H9 (cell line): ENCODE data around the gene MYOCOS. TPM values are rescaled to one million over a fixed set of nuclear protein-coding genes. Genes with fewer than 3 reads are reported as not detected.

Experiments
- DNase-seq: peaks from one replicate; pipeline ENCODE4 v3.0.0-alpha.2; 2017
- H2AFZ ChIP-seq: one replicate; pipeline ENCODE4 v1.6.1; 2013; ENCODE audit warnings: mild to moderate bottlenecking, low read length, control low read depth, moderate library complexity
- H2AK5ac ChIP-seq: 2 replicates; pipeline ENCODE4 v1.6.1; 2013; ENCODE audit warnings: low read length, control low read depth, mixed read lengths; ENCODE audit not compliant: insufficient read length
- H2BK120ac ChIP-seq: one replicate; pipeline ENCODE4 v1.6.1; 2013; ENCODE audit warnings: low read depth, mild to moderate bottlenecking, low read length, control low read depth, inconsistent platforms; ENCODE audit not compliant: poor library complexity, severe bottlenecking
- H2BK12ac ChIP-seq: 2 replicates; pipeline ENCODE4 v1.6.1; 2013; ENCODE audit warnings: low read length, control low read depth, mixed read lengths, low read depth; ENCODE audit not compliant: insufficient read length
- H2BK15ac ChIP-seq: 2 replicates; pipeline ENCODE4 v1.6.1; 2013; ENCODE audit warnings: low read depth, low read length, control low read depth
- H2BK20ac ChIP-seq: one replicate; pipeline ENCODE4 v1.6.1; 2013; ENCODE audit warnings: low read depth, mild to moderate bottlenecking, low read length, control low read depth, inconsistent platforms; ENCODE audit not compliant: poor library complexity, severe bottlenecking
- H2BK5ac ChIP-seq: 2 replicates; pipeline ENCODE4 v1.6.1; 2013; ENCODE audit warnings: low read length, control low read depth, mixed read lengths; ENCODE audit not compliant: insufficient read length
- H3K14ac ChIP-seq: 2 replicates; pipeline ENCODE4 v1.6.1; 2013; ENCODE audit warnings: low read length, control low read depth; ENCODE audit not compliant: insufficient read depth
- H3K18ac ChIP-seq: 2 replicates; pipeline ENCODE4 v1.6.1; 2013; ENCODE audit warnings: low read depth, mild to moderate bottlenecking, mixed read lengths, low read length, control low read depth; ENCODE audit not compliant: insufficient read length
- H3K23ac ChIP-seq: 2 replicates; pipeline ENCODE4 v1.6.1; 2013; ENCODE audit warnings: low read length, control low read depth, mixed read lengths, low read depth; ENCODE audit not compliant: insufficient read length
- H3K23me2 ChIP-seq: 2 replicates; pipeline ENCODE4 v1.6.1; 2013; ENCODE audit warnings: low read depth, mild to moderate bottlenecking, mixed read lengths, low read length, control low read depth; ENCODE audit not compliant: insufficient read length, poor library complexity, severe bottlenecking
- H3K27ac ChIP-seq: 2 replicates; pipeline ENCODE4 v1.5.1; 2013; ENCODE audit warnings: low read length, control low read depth, mixed read lengths, low read depth; ENCODE audit not compliant: insufficient read length
- H3K27me3 ChIP-seq: 2 replicates; pipeline ENCODE4 v1.6.1; 2013; ENCODE audit warnings: low read length, control low read depth, inconsistent platforms; ENCODE audit not compliant: insufficient read depth
- H3K4ac ChIP-seq: 2 replicates; pipeline ENCODE4 v1.6.1; 2013; ENCODE audit warnings: low read depth, mild to moderate bottlenecking, control low read depth, inconsistent platforms, low read length, moderate library complexity
- H3K4me1 ChIP-seq: 2 replicates; pipeline ENCODE4 v1.6.1; 2013; ENCODE audit warnings: low read length, control low read depth, inconsistent platforms; ENCODE audit not compliant: insufficient read depth
- H3K4me2 ChIP-seq: 2 replicates; pipeline ENCODE4 v1.6.1; 2013; ENCODE audit warnings: low read length, control low read depth, mixed read lengths; ENCODE audit not compliant: insufficient read length, insufficient read depth
- H3K56ac ChIP-seq: 2 replicates; pipeline ENCODE4 v1.6.1; 2013; ENCODE audit warnings: low read depth, mild to moderate bottlenecking, mixed read lengths, low read length, control low read depth; ENCODE audit not compliant: insufficient read length
- H3K79me1 ChIP-seq: 2 replicates; pipeline ENCODE4 v1.6.1; 2013; ENCODE audit warnings: low read depth, mild to moderate bottlenecking, moderate library complexity, low read length, control low read depth, inconsistent platforms; ENCODE audit not compliant: insufficient read depth, poor library complexity, severe bottlenecking
- H3K79me2 ChIP-seq: 2 replicates; pipeline ENCODE4 v1.6.1; 2013; ENCODE audit warnings: low read length, control low read depth, inconsistent platforms; ENCODE audit not compliant: insufficient read depth
- H3K9ac ChIP-seq: 2 replicates; pipeline ENCODE4 v1.6.1; 2013; ENCODE audit warnings: low read length, control low read depth, mixed read lengths; ENCODE audit not compliant: insufficient read length; ENCODE audit errors: extremely low read depth
- H3K9me3 ChIP-seq: one replicate; pipeline ENCODE4 v1.6.1; 2013; ENCODE audit warnings: low read depth, low read length, inconsistent platforms; ENCODE audit not compliant: control insufficient read depth
- H3T11ph ChIP-seq: one replicate; pipeline ENCODE4 v1.6.1; 2013; ENCODE audit warnings: mild to moderate bottlenecking, low read length, control low read depth, inconsistent platforms
- H4K20me1 ChIP-seq: one replicate; pipeline ENCODE4 v1.6.1; 2013; ENCODE audit not compliant: control insufficient read depth, insufficient read length, insufficient read depth
- H4K5ac ChIP-seq: 2 replicates; pipeline ENCODE4 v1.6.1; 2013; ENCODE audit warnings: low read depth, mild to moderate bottlenecking, mixed read lengths, low read length, control low read depth; ENCODE audit not compliant: insufficient read length
- H4K8ac ChIP-seq: replicated peaks from 2 replicates; pipeline ENCODE4 v1.6.1; 2013; ENCODE audit warnings: low read length, control low read depth, mixed read lengths, low read depth; ENCODE audit not compliant: insufficient read length
- H4K91ac ChIP-seq: 2 replicates; pipeline ENCODE4 v1.6.1; 2013; ENCODE audit warnings: low read depth, mild to moderate bottlenecking, moderate library complexity, mixed read lengths, low read length, control low read depth; ENCODE audit not compliant: insufficient read length
- H3K27ac Mint-ChIP-seq, 3 experiments: 2 replicates in 2 of 3; 3 replicates in 1 of 3; pipeline ENCODE4 v1.8.0; 2020 to 2021; ENCODE audit warnings: mixed read lengths in 3 of 3, mild to moderate bottlenecking in 1 of 3, moderate library complexity in 1 of 3
- H3K27me3 Mint-ChIP-seq: 2 replicates; pipeline ENCODE4 v1.8.0; 2021; ENCODE audit warnings: low read depth, mild to moderate bottlenecking, moderate library complexity, mixed read lengths
- H3K36me3 Mint-ChIP-seq, 3 experiments: 2 replicates in 2 of 3; 3 replicates in 1 of 3; pipeline ENCODE4 v1.8.0; 2020 to 2021; ENCODE audit warnings: low read depth in 3 of 3, mixed read lengths in 3 of 3; ENCODE audit not compliant: insufficient read depth in 1 of 3
- H3K4me1 Mint-ChIP-seq, 2 experiments: 2 replicates each; pipeline ENCODE4 v1.8.0; 2020; ENCODE audit warnings: mixed read lengths in 2 of 2
- H3K4me3 Mint-ChIP-seq, 2 experiments: 2 replicates in 1 of 2; 3 replicates in 1 of 2; pipeline ENCODE4 v1.8.0; 2020 to 2021; ENCODE audit warnings: mild to moderate bottlenecking in 2 of 2, mixed read lengths in 2 of 2, moderate library complexity in 1 of 2
- H3K9me3 Mint-ChIP-seq, 2 experiments: 2 replicates in 1 of 2; 3 replicates in 1 of 2; pipeline ENCODE4 v1.8.0; 2020; ENCODE audit warnings: mild to moderate bottlenecking in 2 of 2, mixed read lengths in 2 of 2, moderate library complexity in 1 of 2
- CTCF ChIP-seq: fragments of 200-600 bp; sonication (generic); conservative IDR thresholded peaks from 3 replicates; pipeline ENCODE4 v1.8.0; 2021; ENCODE audit warnings: antibody characterized with exemption, mild to moderate bottlenecking
- WGBS: extraction: QIAGEN DNeasy Blood & Tissue Kit; methylation state at CpG from one replicate; pipeline ENCODE4 v1.1.7; 2013; ENCODE audit warnings: missing lambda C conversion rate, low lambda C conversion rate, mixed read lengths; ENCODE audit not compliant: insufficient read length; ENCODE audit errors: extremely low coverage; 5-methylcytosine and 5-hydroxymethylcytosine counted together
- total RNA-seq: library from RNA; stranded (reverse); gene quantifications from 2 replicates; pipeline ENCODE4 v1.2.1, GENCODE V29; 2021

The MYOCOS gene
- total RNA-seq, 1 experiment from 2014 or later, result 0.13 TPM

GRCh38 chr1:171668372-171668771, 46.3 kb downstream of the MYOCOS start:
- Histone ChIP-seq H2BK15ac (no peak overlapping the region), H3K56ac (no peak overlapping the region), H3K23ac (no peak overlapping the region), H2BK20ac (no peak overlapping the region), H4K91ac (no peak overlapping the region), H3K9me3 (no peaks in the 10 kb centered on the region), H3K14ac (no peak overlapping the region), H3K4ac (no peak overlapping the region), H3K27me3 (no peaks in the 10 kb centered on the region), H3K4me2 (no peak overlapping the region), H3K79me1 (no peaks in the 10 kb centered on the region), H3K4me1 (no peaks in the 10 kb centered on the region), H2AK5ac (no peak overlapping the region), H2BK5ac (no peak overlapping the region), H3K27ac (no peak overlapping the region), H2AFZ (no peak overlapping the region), H3K9ac (no peak overlapping the region), H3K23me2 (no peaks in the 10 kb centered on the region), H3T11ph (no peak overlapping the region), H2BK120ac (no peak overlapping the region), H4K20me1 (no peaks in the 10 kb centered on the region), H4K5ac (no peak overlapping the region), H3K18ac (no peak overlapping the region), H3K79me2 (no peaks in the 10 kb centered on the region), H4K8ac (no peak overlapping the region), H2BK12ac (no peak overlapping the region)
- TF ChIP-seq CTCF, result no peak
- H3K36me3 Mint-ChIP-seq, result no peaks in the 10 kb centered on the region
- H3K27me3 Mint-ChIP-seq, result no peaks in the 10 kb centered on the region
- no peak overlapping the region for H3K4me3 Mint-ChIP-seq
- H3K9me3 Mint-ChIP-seq, result no peaks in the 10 kb centered on the region; a peak in 1 of 5 replicates
- no peak for DNase-seq
- peaks cover 4 to 8% of the 10 kb centered on the region in 2 experiments; a peak in 3 of 4 replicates for H3K4me1 Mint-ChIP-seq
- no CpG with 5 or more reads among the region's 5 CpGs for WGBS
- no peak overlapping the region for H3K27ac Mint-ChIP-seq
